Neural progenitor cell (in vitro differentiated cells): ENCODE results near the gene PRM2. TPM values are rescaled to one million over a fixed set of nuclear protein-coding genes. Genes with fewer than 3 reads are reported as not detected.
A peak's percentile ranks its signal among the peaks of the same experiment; 100 is the strongest.

Source experiments
- DNase-seq: peaks from one replicate; pipeline ENCODE4 v3.0.0-alpha.2; 2016; ENCODE audit warnings: low spot score
- H2AFZ ChIP-seq: fragments of 200-600 bp; sonication (generic); replicated peaks from 2 replicates; pipeline ENCODE4 v1.6.1; 2016; ENCODE audit warnings: antibody characterized with exemption
- H3F3A ChIP-seq: fragments of 200-600 bp; sonication (generic); 2 replicates; pipeline ENCODE4 v1.6.1; 2016; ENCODE audit warnings: antibody characterized with exemption, low read depth
- H3K27ac ChIP-seq: fragments of 200-600 bp; sonication (generic); 2 replicates; pipeline ENCODE4 v1.5.1; 2016; ENCODE audit warnings: mild to moderate bottlenecking
- H3K27me3 ChIP-seq: fragments of 200-600 bp; sonication (generic); 2 replicates; pipeline ENCODE4 v1.6.1; 2016; ENCODE audit warnings: mild to moderate bottlenecking, moderate library complexity
- H3K36me3 ChIP-seq: fragments of 200-600 bp; sonication (generic); 2 replicates; pipeline ENCODE4 v1.5.1; 2016
- H3K4me1 ChIP-seq: fragments of 200-600 bp; sonication (generic); 2 replicates; pipeline ENCODE4 v1.6.1; 2016; ENCODE audit warnings: mixed run types
- H3K4me2 ChIP-seq: fragments of 200-600 bp; sonication (generic); 2 replicates; pipeline ENCODE4 v1.6.1; 2016
- H3K4me3 ChIP-seq: fragments of 200-600 bp; sonication (generic); 2 replicates; pipeline ENCODE4 v1.5.1; 2016
- H3K79me2 ChIP-seq: fragments of 200-600 bp; sonication (generic); 2 replicates; pipeline ENCODE4 v1.6.1; 2016; ENCODE audit warnings: low read depth
- H3K9ac ChIP-seq: fragments of 200-600 bp; sonication (generic); 2 replicates; pipeline ENCODE4 v1.6.1; 2016
- H3K9me3 ChIP-seq: fragments of 200-600 bp; sonication (generic); 2 replicates; pipeline ENCODE4 v1.5.1; 2016; ENCODE audit warnings: low read depth
- H4K20me1 ChIP-seq: fragments of 200-600 bp; sonication (generic); 2 replicates; pipeline ENCODE4 v1.6.1; 2016; ENCODE audit warnings: low read depth
- H3K27ac Mint-ChIP-seq: 3 replicates; pipeline ENCODE4 v1.8.0; 2021; ENCODE audit warnings: mixed read lengths
- H3K27me3 Mint-ChIP-seq: 2 replicates; pipeline ENCODE4 v1.8.0; 2022; ENCODE audit warnings: low read depth, mild to moderate bottlenecking, inconsistent platforms, moderate library complexity, mixed read lengths; ENCODE audit not compliant: insufficient read depth
- H3K36me3 Mint-ChIP-seq: 3 replicates; pipeline ENCODE4 v1.8.0; 2021; ENCODE audit warnings: mixed read lengths
- H3K4me1 Mint-ChIP-seq: 3 replicates; pipeline ENCODE4 v1.8.0; 2021; ENCODE audit warnings: mixed read lengths
- H3K4me3 Mint-ChIP-seq: 3 replicates; pipeline ENCODE4 v1.8.0; 2021; ENCODE audit warnings: mild to moderate bottlenecking, moderate library complexity, mixed read lengths
- H3K9me3 Mint-ChIP-seq: 3 replicates; pipeline ENCODE4 v1.8.0; 2020; ENCODE audit warnings: mixed read lengths
- EZH2 ChIP-seq: fragments of 200-600 bp; sonication (generic); IDR thresholded peaks from 2 replicates; pipeline ENCODE4 v1.6.1; 2017; ENCODE audit warnings: antibody characterized with exemption, mild to moderate bottlenecking, moderate library complexity
- EZH2phosphoT487 ChIP-seq: fragments of 200-600 bp; sonication (generic); IDR thresholded peaks from 2 replicates; pipeline ENCODE4 v1.6.1; 2017; ENCODE audit warnings: antibody characterized with exemption
- total RNA-seq: library from RNA; depleted of rRNA; stranded (reverse); fragments of >200 nt; gene quantifications from 2 replicates; pipeline ENCODE4 v1.2.3, GENCODE V29; 2015; ENCODE audit warnings: low replicate concordance
- TF ChIP-seq, protein P1 (sequence below): fragments of 200-600 bp; sonication (generic); IDR thresholded peaks from 2 replicates; pipeline ENCODE4 v1.5.1; 2017; ENCODE audit warnings: antibody characterized with exemption, mild to moderate bottlenecking

Gene PRM2, protein sequence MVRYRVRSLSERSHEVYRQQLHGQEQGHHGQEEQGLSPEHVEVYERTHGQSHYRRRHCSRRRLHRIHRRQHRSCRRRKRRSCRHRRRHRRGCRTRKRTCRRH
- not detected in 2 replicates for total RNA-seq

DNA sequence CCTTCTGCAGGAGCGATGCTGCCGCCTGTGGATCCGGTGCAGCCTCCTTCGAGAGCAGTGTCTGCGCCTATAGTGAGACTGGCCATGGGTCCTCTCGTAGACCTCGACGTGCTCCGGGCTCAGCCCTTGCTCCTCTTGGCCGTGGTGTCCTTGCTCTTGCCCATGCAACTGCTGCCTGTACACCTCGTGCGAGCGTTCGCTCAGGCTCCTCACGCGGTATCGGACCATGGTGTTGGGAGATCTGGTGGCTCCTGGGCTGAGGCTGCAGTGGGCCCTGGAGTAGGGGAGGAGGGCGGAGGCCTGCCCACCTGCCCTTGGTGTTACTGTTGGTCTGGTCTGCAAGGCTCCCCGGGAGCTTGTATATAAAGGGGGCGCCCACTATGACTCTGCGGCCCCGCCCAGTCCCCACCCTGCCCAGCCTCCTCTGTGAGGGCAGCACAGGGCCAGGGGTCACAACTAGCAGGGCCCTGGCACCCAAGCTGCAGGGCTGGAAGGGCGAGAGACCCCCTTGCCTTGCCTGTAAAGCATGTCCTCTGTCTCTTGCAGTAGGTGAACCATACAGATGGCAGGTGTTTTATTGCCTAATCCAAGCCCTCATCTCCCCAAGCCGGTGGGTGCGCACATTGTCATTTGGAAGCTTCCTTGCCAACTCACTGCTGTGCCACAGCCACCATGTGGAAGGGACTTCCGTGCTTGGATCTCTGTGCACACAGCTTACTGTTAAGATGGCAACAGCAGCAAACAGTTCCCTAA lies at the start of gene PRM2:
Gene PRM2 (minus strand): TSS at position 338 of the 753 bp plus-strand sequence. CDS start 110 bp downstream, at position 228.
- Histone ChIP-seq H3K4me3 (no peak within 1 kb of the TSS), H3K27ac (no peak within 1 kb of the TSS), H3K9me3 (no peaks in the 10 kb centered on the region), H3K36me3 (no peaks in the 10 kb centered on the region), H3K4me1 (no peaks in the 10 kb centered on the region), H2AFZ (no peak within 1 kb of the TSS), H3K27me3 (no peaks in the 10 kb centered on the region), H3K79me2 (no peaks in the 10 kb centered on the region), H3F3A (no peaks in the 10 kb centered on the region), H4K20me1 (no peaks in the 10 kb centered on the region), H3K4me2 (no peak within 1 kb of the TSS), H3K9ac (no peak within 1 kb of the TSS)
- Mint-ChIP-seq H3K9me3 (no peaks in the 10 kb centered on the region), H3K36me3 (no peaks in the 10 kb centered on the region), H3K27ac (peak within 1 kb of the TSS; percentile 89), H3K27me3 (peaks cover 5% of the 10 kb centered on the region), H3K4me3 (no peak within 1 kb of the TSS), H3K4me1 (peaks cover 24% of the 10 kb centered on the region)
- TF ChIP-seq, protein P1, sequence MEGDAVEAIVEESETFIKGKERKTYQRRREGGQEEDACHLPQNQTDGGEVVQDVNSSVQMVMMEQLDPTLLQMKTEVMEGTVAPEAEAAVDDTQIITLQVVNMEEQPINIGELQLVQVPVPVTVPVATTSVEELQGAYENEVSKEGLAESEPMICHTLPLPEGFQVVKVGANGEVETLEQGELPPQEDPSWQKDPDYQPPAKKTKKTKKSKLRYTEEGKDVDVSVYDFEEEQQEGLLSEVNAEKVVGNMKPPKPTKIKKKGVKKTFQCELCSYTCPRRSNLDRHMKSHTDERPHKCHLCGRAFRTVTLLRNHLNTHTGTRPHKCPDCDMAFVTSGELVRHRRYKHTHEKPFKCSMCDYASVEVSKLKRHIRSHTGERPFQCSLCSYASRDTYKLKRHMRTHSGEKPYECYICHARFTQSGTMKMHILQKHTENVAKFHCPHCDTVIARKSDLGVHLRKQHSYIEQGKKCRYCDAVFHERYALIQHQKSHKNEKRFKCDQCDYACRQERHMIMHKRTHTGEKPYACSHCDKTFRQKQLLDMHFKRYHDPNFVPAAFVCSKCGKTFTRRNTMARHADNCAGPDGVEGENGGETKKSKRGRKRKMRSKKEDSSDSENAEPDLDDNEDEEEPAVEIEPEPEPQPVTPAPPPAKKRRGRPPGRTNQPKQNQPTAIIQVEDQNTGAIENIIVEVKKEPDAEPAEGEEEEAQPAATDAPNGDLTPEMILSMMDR = no peak
- TF ChIP-seq EZH2 = no peak
- no peak for TF ChIP-seq EZH2phosphoT487
- no peak for DNase-seq

DNA sequence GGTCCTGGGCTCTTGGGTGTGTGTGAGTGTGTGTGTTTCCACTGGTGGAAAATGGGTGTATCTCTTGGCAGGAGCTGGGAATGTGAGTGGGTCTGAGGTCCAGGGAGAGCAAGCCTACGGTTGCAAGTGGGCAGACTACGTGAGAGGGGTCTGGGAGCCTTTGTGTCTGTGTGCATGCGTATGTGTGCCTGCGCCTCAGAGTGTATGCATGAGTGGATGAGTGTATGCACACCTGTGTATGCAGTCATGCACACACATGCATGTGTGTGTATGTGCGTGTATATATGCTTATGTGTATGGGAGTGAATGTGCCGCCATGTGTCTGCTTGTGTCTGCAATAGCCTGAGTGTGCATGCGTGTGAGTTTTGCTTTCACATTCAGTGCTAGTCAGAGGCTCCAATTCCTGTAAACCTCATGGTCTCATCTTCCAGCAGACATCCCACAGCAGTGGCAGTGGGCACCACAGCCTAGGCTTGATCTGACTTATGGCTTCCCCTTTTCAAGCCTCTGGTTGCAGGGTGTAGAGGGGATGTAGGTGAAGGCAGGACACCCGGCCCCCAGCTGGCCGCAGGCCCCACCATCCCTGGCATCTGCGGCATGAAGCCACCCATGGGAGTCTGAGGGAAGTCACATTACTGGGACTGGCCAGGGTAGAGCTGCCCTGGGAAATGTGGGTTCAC lies 49.3 kb upstream of the PRM2 start:
- Histone ChIP-seq H3K27me3 (no peaks in the 10 kb centered on the region), H3K4me2 (no peak overlapping the region), H3F3A (peaks cover 39% of the 10 kb centered on the region), H3K9me3 (no peaks in the 10 kb centered on the region), H3K4me1 (peaks cover 18% of the 10 kb centered on the region), H2AFZ (no peak overlapping the region), H4K20me1 (no peaks in the 10 kb centered on the region), H3K4me3 (no peak overlapping the region), H3K27ac (no peak overlapping the region), H3K9ac (no peak overlapping the region), H3K79me2 (no peaks in the 10 kb centered on the region), H3K36me3 (no peaks in the 10 kb centered on the region)
- Mint-ChIP-seq H3K27me3 (peaks cover 20% of the 10 kb centered on the region), H3K36me3 (no peaks in the 10 kb centered on the region), H3K9me3 (no peaks in the 10 kb centered on the region), H3K27ac (peak overlapping the region; percentile 11), H3K4me1 (peaks cover 44% of the 10 kb centered on the region), H3K4me3 (no peak overlapping the region)
- no peak for TF ChIP-seq EZH2phosphoT487
- no peak for TF ChIP-seq EZH2
- TF ChIP-seq, protein P1 = no peak
- DNase-seq = no peak

DNA sequence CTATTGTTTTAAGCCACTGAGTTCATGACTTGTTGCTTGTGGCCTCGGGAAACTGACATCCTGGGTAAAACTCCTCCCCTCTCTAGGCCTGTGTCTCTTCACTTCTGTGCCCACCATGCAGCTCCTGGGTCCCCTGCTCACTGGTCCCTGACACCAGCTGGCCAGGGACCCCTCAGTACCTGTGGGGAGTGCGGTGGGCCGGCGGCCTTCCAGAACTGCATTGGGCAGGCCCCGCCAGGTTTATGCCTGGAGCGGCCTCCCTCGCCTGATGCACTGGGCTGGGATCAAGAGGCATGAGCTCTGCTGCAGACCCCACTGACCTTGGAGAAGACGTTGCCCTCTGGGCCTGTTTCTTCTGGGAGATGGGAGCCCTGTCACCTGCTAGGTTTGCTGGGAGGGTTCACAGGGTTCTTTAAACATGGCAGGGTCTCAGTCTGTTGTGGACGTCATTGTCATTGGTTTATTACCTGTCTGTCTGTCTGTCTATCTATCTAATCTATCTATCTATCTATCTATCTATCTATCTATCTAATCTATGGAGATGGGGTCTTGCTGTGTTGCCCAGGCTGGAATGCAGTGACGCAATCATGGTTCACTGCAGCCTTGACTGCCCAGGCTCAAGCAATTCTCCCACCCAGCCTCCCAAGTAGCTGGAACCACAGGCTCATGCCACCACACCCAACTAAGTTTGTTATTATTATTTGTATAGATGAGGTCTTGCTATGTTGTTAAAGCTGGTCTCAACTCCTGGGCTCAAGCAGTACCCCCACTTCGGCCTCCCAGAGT lies 47.5 kb upstream of the PRM2 start:
- Mint-ChIP-seq H3K27me3 (peaks cover 16% of the 10 kb centered on the region), H3K4me1 (peaks cover 34% of the 10 kb centered on the region), H3K4me3 (no peak overlapping the region), H3K27ac (no peak overlapping the region), H3K36me3 (no peaks in the 10 kb centered on the region), H3K9me3 (no peaks in the 10 kb centered on the region)
- Histone ChIP-seq H3K9ac (no peak overlapping the region), H3K9me3 (no peaks in the 10 kb centered on the region), H4K20me1 (no peaks in the 10 kb centered on the region), H3K27ac (no peak overlapping the region), H2AFZ (no peak overlapping the region), H3K4me2 (no peak overlapping the region), H3F3A (peaks cover 29% of the 10 kb centered on the region), H3K4me3 (no peak overlapping the region), H3K36me3 (no peaks in the 10 kb centered on the region), H3K79me2 (no peaks in the 10 kb centered on the region), H3K4me1 (peaks cover 10% of the 10 kb centered on the region), H3K27me3 (no peaks in the 10 kb centered on the region)
- no peak for DNase-seq
- TF ChIP-seq, protein P1 = no peak
- no peak for TF ChIP-seq EZH2phosphoT487
- no peak for TF ChIP-seq EZH2
